Stomach (tissue), 4 donors: ENCODE results near the gene BCL11B.

ENCODE experiments used
- POLR2A ChIP-seq, 4 donors: fragments of 450-650 bp; IDR thresholded peaks; one replicate each; pipeline ENCODE4 v1.6.1; 2016; ENCODE audit warnings: antibody characterized with exemption in 4 of 4, control low read depth in 2 of 4, mild to moderate bottlenecking in 1 of 4, moderate library complexity in 1 of 4
- POLR2AphosphoS5 ChIP-seq, 3 donors: sonication (generic); formaldehyde crosslinking; IDR thresholded peaks; one replicate each; pipeline ENCODE4 v1.6.1; 2016; ENCODE audit warnings: antibody characterized with exemption in 3 of 3

DNA sequence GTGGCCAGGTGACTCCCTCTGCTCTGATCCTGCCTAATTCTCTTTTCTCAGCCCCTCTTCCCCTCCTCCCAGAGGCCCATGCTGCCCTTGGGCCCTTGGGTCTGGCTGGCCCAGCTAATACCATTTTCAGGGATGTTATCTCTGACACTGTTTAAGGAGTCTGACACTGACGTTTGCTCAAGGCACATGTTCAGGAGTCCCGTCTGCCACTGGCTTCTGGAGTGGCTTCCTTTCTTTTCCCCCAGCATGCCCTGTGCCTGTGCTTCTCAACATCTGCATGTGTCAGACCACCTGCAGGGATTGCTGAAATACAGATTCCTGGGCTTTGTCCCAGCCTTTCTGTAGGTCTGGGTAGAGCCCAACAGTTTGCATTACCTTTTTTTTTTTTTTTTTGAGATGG is 128.9 kb downstream of the BCL11B start:
- no peak for TF ChIP-seq POLR2AphosphoS5 (IDR thresholded peaks at IDR 0.05)
- no peak for TF ChIP-seq POLR2A (IDR thresholded peaks at IDR 0.05)
